Ascending aorta (tissue), 2 donors: ENCODE results near the gene ATG13. TPM values are rescaled to one million over a fixed set of nuclear protein-coding genes. Genes with fewer than 3 reads are reported as not detected.
"Not testable (repeated sequence)": the region's sequence is repeated elsewhere in the genome, so short reads cannot be mapped to it uniquely, and the experiment has no call there.

Source experiments
- DNase-seq, 2 donors: peaks; one replicate each; pipeline ENCODE4 v3.0.0-alpha.2; 2019; ENCODE audit warnings: low spot score in 2 of 2
- H3K27ac ChIP-seq, 2 donors: fragments of 200-600 bp; sonication (generic); one replicate each; pipeline ENCODE4 v1.5.1; 2016 to 2017; ENCODE audit warnings: mild to moderate bottlenecking in 1 of 2
- H3K27me3 ChIP-seq: fragments of 200-600 bp; sonication (generic); one replicate; pipeline ENCODE4 v1.5.1; 2017
- H3K36me3 ChIP-seq, 2 donors: fragments of 200-600 bp; sonication (generic); one replicate each; pipeline ENCODE4 v1.5.1; 2016
- H3K4me1 ChIP-seq, 2 donors: fragments of 200-600 bp; sonication (generic); one replicate each; pipeline ENCODE4 v1.5.1; 2016 to 2017; ENCODE audit warnings: mild to moderate bottlenecking in 1 of 2
- H3K4me3 ChIP-seq, 2 donors: fragments of 200-600 bp; sonication (generic); one replicate each; pipeline ENCODE4 v1.5.1; 2016 to 2017; ENCODE audit warnings: mild to moderate bottlenecking in 1 of 2
- H3K9me3 ChIP-seq, 2 donors: fragments of 200-600 bp; sonication (generic); one replicate each; pipeline ENCODE4 v1.5.1; 2016
- CTCF ChIP-seq, 3 experiments: fragments of 200-600 bp in 2 of 3; fragments of 450-650 bp in 1 of 3; sonication (generic) in 2 of 3; IDR thresholded peaks; one replicate each; pipeline ENCODE4 v1.5.1; 2016 to 2019; ENCODE audit warnings: antibody characterized with exemption in 3 of 3, mild to moderate bottlenecking in 1 of 3, moderate library complexity in 1 of 3
- intact Hi-C: fragments of 100-400 bp; cut with DNase I; formaldehyde crosslinking; loops from one replicate; pipeline ENCODE4 v1.15.1; 2023
- total RNA-seq: library from RNA; depleted of rRNA; stranded (reverse); fragments of >200 nt; gene quantifications from one replicate; pipeline ENCODE4 v1.1.0, GENCODE V29; 2016

Gene ATG13
- total RNA-seq, 1 donor from 2014 or later = 208 TPM

GRCh38 chr11:46701078-46701654 lies 83.8 kb downstream of the ATG13 start:
- TF ChIP-seq CTCF (IDR thresholded peaks at IDR 0.05) = no peak
- H3K4me3 ChIP-seq = peak overlapping the region; percentile 79 to 82
- H3K27me3 ChIP-seq = no peaks in the 10 kb centered on the region
- H3K36me3 ChIP-seq = peaks cover 39 to 41% of the 10 kb centered on the region in 2 donors
- intact Hi-C loops = loop anchor here (2.0 to 5.0 kb wide), 2 partner anchors 36 to 1066 kb away; partner anchors contain the start of gene FNBP4
- H3K9me3 ChIP-seq = no peaks in the 10 kb centered on the region
- no peak for DNase-seq
- H3K27ac ChIP-seq = peak overlapping the region; percentile 85 to 91
- peaks cover 26 to 44% of the 10 kb centered on the region in 2 donors for H3K4me1 ChIP-seq

- H3K27me3 ChIP-seq = no peaks in the 10 kb centered on the region
- no peak overlapping the region for H3K27ac ChIP-seq
- no peak for TF ChIP-seq CTCF (IDR thresholded peaks at IDR 0.05)
- DNase-seq = no peak
- H3K4me1 ChIP-seq = peaks cover 10 to 11% of the 10 kb centered on the region in 2 donors
- no peak overlapping the region for H3K4me3 ChIP-seq
- intact Hi-C loops = no loop called here
- peaks cover 51 to 60% of the 10 kb centered on the region in 2 donors for H3K36me3 ChIP-seq
- no peaks in the 10 kb centered on the region for H3K9me3 ChIP-seq
Measured at GRCh38 chr11:46705070-46705688, 87.8 kb downstream of the ATG13 start.

- H3K36me3 ChIP-seq = peaks cover 51 to 60% of the 10 kb centered on the region in 2 donors
- no peak for TF ChIP-seq CTCF (IDR thresholded peaks at IDR 0.05)
- H3K4me3 ChIP-seq = no peak overlapping the region
- H3K4me1 ChIP-seq = peaks cover 6 to 19% of the 10 kb centered on the region in 2 donors
- no peak overlapping the region for H3K27ac ChIP-seq
- H3K27me3 ChIP-seq = no peaks in the 10 kb centered on the region
- H3K9me3 ChIP-seq = no peaks in the 10 kb centered on the region
- intact Hi-C loops = no loop called here
- DNase-seq = no peak
Measured at GRCh38 chr11:46706886-46707285, 89.5 kb downstream of the ATG13 start.

GRCh38 chr11:46709351-46709750 lies 92.0 kb downstream of the ATG13 start:
- DNase-seq, intact Hi-C loops, H3K4me3 ChIP-seq, H3K27me3 ChIP-seq, H3K9me3 ChIP-seq: not testable (repeated sequence)
- Histone ChIP-seq H3K27ac (peak overlapping the region; percentile 95 to 96), H3K4me1 (peaks cover 5 to 32% of the 10 kb centered on the region in 2 donors), H3K36me3 (peaks cover 32 to 42% of the 10 kb centered on the region in 2 donors)

GRCh38 chr11:46710821-46711269 lies 93.5 kb downstream of the ATG13 start:
- DNase-seq = peak; percentile 72 to 94
- H3K36me3 ChIP-seq = peaks cover 18 to 27% of the 10 kb centered on the region in 2 donors
- H3K27me3 ChIP-seq = no peaks in the 10 kb centered on the region
- intact Hi-C loops = loop anchor here (1.0 to 2.0 kb wide), 2 partner anchors 11 to 26 kb away; partner anchors contain the start of gene ARHGAP1
- H3K27ac ChIP-seq = peak overlapping the region; percentile 95 to 96
- no peaks in the 10 kb centered on the region for H3K9me3 ChIP-seq
- no peak overlapping the region for H3K4me3 ChIP-seq
- TF ChIP-seq CTCF (IDR thresholded peaks at IDR 0.05) = no peak
- peaks cover 5 to 37% of the 10 kb centered on the region in 2 donors for H3K4me1 ChIP-seq

- Histone ChIP-seq H3K9me3 (no peaks in the 10 kb centered on the region), H3K4me1 (peaks cover 5 to 37% of the 10 kb centered on the region in 2 donors), H3K36me3 (peaks cover 14 to 22% of the 10 kb centered on the region in 2 donors), H3K27ac (peak overlapping the region; percentile 95 to 96), H3K27me3 (no peaks in the 10 kb centered on the region), H3K4me3 (no peak overlapping the region)
- intact Hi-C loops = loop anchor here (2.0 kb wide), 1 partner anchor 25 kb away; no protein-coding TSS in a partner anchor
- TF ChIP-seq CTCF (IDR thresholded peaks at IDR 0.05) = no peak
- DNase-seq = no peak
Measured at GRCh38 chr11:46711303-46711702, 94.0 kb downstream of the ATG13 start.
